ACC112 (cell line): ENCODE data around the gene SKP1.

Experiments
- H2AFZ ChIP-seq: fragments of 200-600 bp; sonication (generic); one replicate; pipeline ENCODE4 v1.6.0; 2017; ENCODE audit warnings: antibody characterized with exemption, low read length; ENCODE audit not compliant: unreplicated experiment
- H3K27ac ChIP-seq: fragments of 200-600 bp; sonication (generic); 2 replicates; pipeline ENCODE4 v1.5.1; 2014; ENCODE audit warnings: low read depth, mild to moderate bottlenecking, antibody characterized with exemption, low read length, moderate library complexity
- H3K27me3 ChIP-seq: fragments of 200-600 bp; sonication (generic); 2 replicates; pipeline ENCODE4 v1.6.1; 2014; ENCODE audit warnings: mild to moderate bottlenecking, antibody characterized with exemption, low read length, moderate library complexity, mixed read lengths; ENCODE audit not compliant: insufficient read depth
- H3K36me3 ChIP-seq: fragments of 200-600 bp; sonication (generic); 2 replicates; pipeline ENCODE4 v1.6.1; 2016; ENCODE audit warnings: mild to moderate bottlenecking, antibody characterized with exemption, low read length, moderate library complexity, mixed read lengths; ENCODE audit not compliant: insufficient read depth
- H3K4me1 ChIP-seq: fragments of 200-600 bp; sonication (generic); one replicate; pipeline ENCODE4 v1.6.1; 2016; ENCODE audit warnings: low read length, mixed read lengths; ENCODE audit not compliant: insufficient read depth, unreplicated experiment, control insufficient read depth
- H3K4me3 ChIP-seq: fragments of 200-600 bp; sonication (generic); 2 replicates; pipeline ENCODE4 v1.5.1; 2014; ENCODE audit warnings: mild to moderate bottlenecking, low read depth, low read length
- H3K79me2 ChIP-seq: fragments of 200-600 bp; sonication (generic); one replicate; pipeline ENCODE4 v1.6.0; 2016; ENCODE audit warnings: low read length; ENCODE audit not compliant: control insufficient read depth, unreplicated experiment, insufficient read depth

Gene SKP1

GRCh38 chr5:134110382-134110781 is 66.4 kb downstream of the SKP1 start:
- H3K79me2 ChIP-seq = no peaks in the 10 kb centered on the region
- H2AFZ ChIP-seq = no peak overlapping the region
- H3K27ac ChIP-seq = no peak overlapping the region
- peaks cover 13% of the 10 kb centered on the region for H3K4me1 ChIP-seq
- H3K36me3 ChIP-seq = no peaks in the 10 kb centered on the region
- peaks cover 11% of the 10 kb centered on the region; the same call in 1 of the 2 replicates for H3K27me3 ChIP-seq
- H3K4me3 ChIP-seq = no peak overlapping the region

DNA sequence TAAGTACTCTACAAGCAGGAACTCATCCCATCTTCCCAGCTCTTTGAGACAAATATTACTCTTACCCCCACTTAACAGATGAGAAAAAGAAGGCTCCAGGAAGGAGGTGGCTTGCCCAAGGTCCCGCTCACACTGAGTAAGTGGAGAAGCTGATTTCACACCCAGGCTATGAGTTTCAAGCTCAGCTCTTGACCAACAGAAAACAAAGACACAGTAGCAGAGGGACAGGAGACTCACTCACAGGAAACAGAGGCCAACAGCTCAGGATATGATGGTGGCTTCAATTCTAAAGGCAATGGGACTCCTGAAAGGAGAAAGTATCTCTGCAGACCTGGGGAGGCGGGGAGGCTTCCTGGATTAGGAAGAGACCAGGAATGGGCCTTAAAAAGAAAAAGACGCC is 69.0 kb downstream of the SKP1 start:
- H3K79me2 ChIP-seq = no peaks in the 10 kb centered on the region
- peaks cover 10% of the 10 kb centered on the region for H3K4me1 ChIP-seq
- H3K36me3 ChIP-seq = no peaks in the 10 kb centered on the region
- H3K27ac ChIP-seq = no peak overlapping the region
- H2AFZ ChIP-seq = no peak overlapping the region
- H3K27me3 ChIP-seq = no peaks in the 10 kb centered on the region
- H3K4me3 ChIP-seq = no peak overlapping the region

- no peaks in the 10 kb centered on the region for H3K79me2 ChIP-seq
- no peak overlapping the region for H2AFZ ChIP-seq
- H3K27me3 ChIP-seq = no peaks in the 10 kb centered on the region
- H3K4me3 ChIP-seq = no peak overlapping the region
- H3K36me3 ChIP-seq = no peaks in the 10 kb centered on the region
- no peak overlapping the region for H3K27ac ChIP-seq
- peaks cover 3% of the 10 kb centered on the region for H3K4me1 ChIP-seq
These were observed 69.6 kb downstream of the SKP1 start for GRCh38 chr5:134106991-134107701.

DNA sequence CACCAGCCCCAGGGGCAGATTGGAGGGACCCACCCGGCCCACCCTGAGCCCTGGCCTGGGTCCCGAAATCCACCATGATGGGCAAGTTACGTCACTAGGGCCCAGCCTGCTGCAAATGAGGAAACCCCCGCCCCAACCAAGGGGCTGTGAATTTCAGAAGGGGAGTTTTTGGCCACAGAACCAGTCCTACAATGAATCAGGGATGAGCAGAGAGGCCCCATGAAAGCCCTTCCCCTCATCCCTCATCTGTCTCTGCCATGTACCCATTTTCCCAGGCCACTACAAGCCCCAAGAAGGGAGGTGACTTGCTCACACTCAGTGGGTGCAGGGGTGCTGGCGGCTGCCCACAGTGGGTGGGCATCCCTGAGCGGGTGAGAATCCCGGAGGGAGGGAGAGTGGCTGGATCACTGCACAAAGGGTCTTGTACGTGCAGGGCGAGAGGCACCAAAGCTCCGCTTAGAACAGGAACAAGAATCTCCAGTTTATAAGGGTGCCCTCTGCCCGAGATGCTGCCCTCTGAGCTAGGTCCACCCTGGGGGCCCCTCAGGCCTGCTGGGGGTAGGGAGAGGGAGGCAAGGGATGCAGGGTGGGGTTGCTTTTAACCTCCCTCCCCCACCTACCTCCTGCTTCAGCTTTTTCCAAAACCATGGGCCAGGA is 72.6 kb downstream of the SKP1 start:
- H2AFZ ChIP-seq = no peak overlapping the region
- H3K27me3 ChIP-seq = no peaks in the 10 kb centered on the region
- no peak overlapping the region for H3K27ac ChIP-seq
- no peaks in the 10 kb centered on the region for H3K36me3 ChIP-seq
- H3K79me2 ChIP-seq = no peaks in the 10 kb centered on the region
- peaks cover 13% of the 10 kb centered on the region for H3K4me1 ChIP-seq
- H3K4me3 ChIP-seq = no peak overlapping the region

GRCh38 chr5:134103397-134103796 is 73.4 kb downstream of the SKP1 start:
- no peak overlapping the region for H2AFZ ChIP-seq
- H3K36me3 ChIP-seq = no peaks in the 10 kb centered on the region
- no peaks in the 10 kb centered on the region for H3K27me3 ChIP-seq
- no peak overlapping the region for H3K27ac ChIP-seq
- H3K79me2 ChIP-seq = no peaks in the 10 kb centered on the region
- no peak overlapping the region for H3K4me3 ChIP-seq
- peaks cover 13% of the 10 kb centered on the region for H3K4me1 ChIP-seq

DNA sequence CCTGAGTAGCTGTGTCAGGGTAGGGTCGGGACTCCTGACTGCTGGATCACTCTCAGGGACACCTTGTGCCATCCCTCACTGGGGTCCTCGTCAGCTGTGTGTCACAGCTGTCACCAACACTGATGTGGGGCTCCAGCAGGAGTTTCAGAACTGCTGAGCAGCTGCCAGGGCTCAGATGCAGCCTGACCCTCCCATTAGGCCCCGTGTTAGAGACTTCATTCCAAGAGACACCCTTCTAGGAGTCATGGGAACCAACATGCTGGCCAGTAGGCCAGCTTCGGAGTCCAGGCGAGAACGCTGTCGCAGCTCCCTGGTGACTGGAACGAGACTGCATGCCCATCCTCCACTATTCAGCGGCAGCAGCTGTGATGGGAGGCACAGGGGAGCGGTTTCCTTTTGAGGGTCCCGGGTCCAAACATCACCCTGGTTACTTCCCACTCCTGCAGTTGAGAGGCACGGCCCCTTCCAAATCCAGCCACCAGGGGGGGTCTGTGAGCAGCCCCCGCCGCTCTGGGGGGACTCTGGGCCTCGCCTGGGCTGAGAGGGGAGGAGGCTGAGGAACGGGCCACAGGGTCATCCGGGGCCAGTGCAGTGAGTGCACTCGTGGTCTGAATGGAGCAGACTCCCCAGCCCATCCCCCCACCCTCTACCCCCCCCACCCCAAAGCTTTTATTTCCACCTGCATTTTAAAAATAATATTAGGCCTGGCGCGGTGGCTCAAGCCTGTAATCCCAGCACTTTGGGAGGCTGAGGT is 74.9 kb downstream of the SKP1 start:
- peaks cover 13% of the 10 kb centered on the region for H3K4me1 ChIP-seq

GRCh38 chr5:134100283-134101091 is 76.3 kb downstream of the SKP1 start:
- Histone ChIP-seq H3K79me2 (no peaks in the 10 kb centered on the region), H3K27me3 (no peaks in the 10 kb centered on the region), H3K36me3 (no peaks in the 10 kb centered on the region), H2AFZ (no peak overlapping the region), H3K27ac (peak overlapping the region; percentile 26; the same call in 1 of the 2 replicates), H3K4me3 (no peak overlapping the region), H3K4me1 (peaks cover 13% of the 10 kb centered on the region)

More for the DNA sequence above, 74.9 kb downstream of the SKP1 start:
- Histone ChIP-seq H3K36me3 (no peaks in the 10 kb centered on the region), H3K27ac (no peak overlapping the region), H3K4me3 (no peak overlapping the region), H3K27me3 (no peaks in the 10 kb centered on the region), H2AFZ (no peak overlapping the region), H3K79me2 (no peaks in the 10 kb centered on the region)

DNA sequence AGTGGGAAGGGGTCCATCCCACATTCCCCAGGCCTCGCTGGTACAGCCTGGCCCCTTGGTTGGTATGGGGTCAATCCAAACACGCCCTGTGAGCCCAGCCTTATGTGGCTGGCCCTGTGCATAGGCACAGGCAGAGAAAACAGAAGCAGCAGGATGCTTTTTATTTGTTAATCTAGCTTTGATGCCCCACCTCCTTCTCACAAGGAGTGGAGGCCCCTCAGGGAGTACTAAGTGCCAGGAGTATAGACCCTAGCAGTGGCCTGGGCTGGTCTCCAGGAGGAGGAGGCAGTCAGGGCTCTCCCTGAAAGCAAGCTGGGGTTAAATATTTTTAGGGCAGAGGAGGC is 76.8 kb downstream of the SKP1 start:
- Histone ChIP-seq H2AFZ (no peak overlapping the region), H3K27ac (no peak overlapping the region; the same call in 1 of the 2 replicates), H3K4me1 (peaks cover 13% of the 10 kb centered on the region), H3K36me3 (no peaks in the 10 kb centered on the region), H3K79me2 (no peaks in the 10 kb centered on the region), H3K4me3 (no peak overlapping the region), H3K27me3 (no peaks in the 10 kb centered on the region)

DNA sequence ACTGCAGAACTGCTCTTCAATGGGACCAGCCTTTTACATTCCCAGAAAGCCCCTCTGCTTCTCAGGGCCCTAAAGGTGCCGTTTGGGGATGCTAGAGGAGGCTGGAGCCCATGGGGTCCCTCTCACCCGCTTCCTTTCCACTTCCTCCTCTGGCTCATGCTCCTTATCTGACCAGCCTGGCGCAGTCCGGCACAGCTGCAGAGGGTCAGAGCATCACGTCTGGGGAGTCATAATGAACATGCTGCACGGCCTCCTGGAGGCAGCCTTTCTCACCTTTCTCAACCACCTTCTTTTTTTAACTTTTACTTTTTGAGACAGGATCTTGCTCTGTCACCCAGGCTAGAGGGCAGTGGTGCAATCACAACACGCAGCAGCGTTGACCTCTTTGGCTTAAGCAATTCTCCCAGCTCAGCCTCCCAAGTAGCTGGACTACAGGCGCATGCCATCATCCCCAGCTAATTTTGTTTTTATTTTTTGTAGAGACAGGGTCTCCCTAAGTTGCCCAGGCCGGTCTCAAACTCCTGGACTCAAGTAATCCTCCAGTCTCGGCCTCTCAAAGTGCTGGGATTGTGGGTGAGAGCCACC is 77.4 kb downstream of the SKP1 start:
- H3K4me1 ChIP-seq = peaks cover 13% of the 10 kb centered on the region
- H2AFZ ChIP-seq = no peak overlapping the region
- H3K27ac ChIP-seq = no peak overlapping the region
- no peaks in the 10 kb centered on the region for H3K79me2 ChIP-seq
- no peaks in the 10 kb centered on the region for H3K36me3 ChIP-seq
- H3K4me3 ChIP-seq = no peak overlapping the region
- H3K27me3 ChIP-seq = no peaks in the 10 kb centered on the region
